H1 (cell line): Measurements from ENCODE around the gene WFIKKN1. TPM values are rescaled to one million over a fixed set of nuclear protein-coding genes. Genes with fewer than 3 reads are reported as not detected.

Source experiments
- BACH1 ChIP-seq: IDR thresholded peaks from 2 replicates; pipeline ENCODE4 v1.6.1; 2012; ENCODE audit warnings: low read length, improper control_type of control experiment
- CBX8 ChIP-seq: fragments of 300-800, 300-1000 bp; sonication (generic); IDR thresholded peaks from 2 replicates; pipeline ENCODE4 v1.7.1; 2016; ENCODE audit warnings: low read depth, low read length, borderline replicate concordance
- CHD7 ChIP-seq: fragments of 300-600 bp; sonication (generic); IDR thresholded peaks from 2 replicates; pipeline ENCODE4 v1.7.1; 2012; ENCODE audit warnings: low read length, moderate library complexity, mild to moderate bottlenecking, inconsistent platforms; ENCODE audit not compliant: insufficient replicate concordance
- GABPA ChIP-seq: IDR thresholded peaks from 2 replicates; pipeline ENCODE4 v1.6.1; 2011; ENCODE audit warnings: mild to moderate bottlenecking, low read length, moderate library complexity, borderline replicate concordance; ENCODE audit not compliant: insufficient read depth
- JUND ChIP-seq: IDR thresholded peaks from 2 replicates; pipeline ENCODE4 v1.6.1; 2011; ENCODE audit warnings: mild to moderate bottlenecking, improper control_type of control experiment, low read length
- NRF1 ChIP-seq: IDR thresholded peaks from 2 replicates; pipeline ENCODE4 v1.6.1; 2011; ENCODE audit warnings: mild to moderate bottlenecking, low read depth, low read length, improper control_type of control experiment
- POLR2A ChIP-seq, 2 experiments: IDR thresholded peaks; 1 replicate in 1 of 2; 2 replicates in 1 of 2; pipeline ENCODE4 v1.6.1; 2011; ENCODE audit warnings: low read depth in 2 of 2, low read length in 2 of 2, mild to moderate bottlenecking in 2 of 2; ENCODE audit errors: control extremely low read depth in 1 of 2
- RNF2 ChIP-seq: fragments of 200-900, 300-1000 bp; sonication (generic); IDR thresholded peaks from 2 replicates; pipeline ENCODE4 v1.7.1; 2016; ENCODE audit warnings: borderline replicate concordance, low read depth, mild to moderate bottlenecking, antibody characterized with exemption, low read length; ENCODE audit not compliant: poor library complexity, severe bottlenecking; ENCODE audit errors: missing control alignments
- SP1 ChIP-seq: IDR thresholded peaks from 2 replicates; pipeline ENCODE4 v1.6.1; 2011; ENCODE audit warnings: low read depth, low read length
- polyA plus RNA-seq, 7 experiments: library from polyadenylated mRNA; depleted of rRNA in 3 of 7; stranded (reverse) in 5 of 7; unstranded in 2 of 7; fragments of >200 nt in 5 of 7; fragments of 200-250 nt in 2 of 7; gene quantifications; 1 replicate in 5 of 7; 2 replicates in 1 of 7; 4 replicates in 1 of 7; pipeline versions ENCODE4 v1.2.1 to v1.2.3, GENCODE V29; 2011 to 2013; ENCODE audit warnings: missing spikeins in 2 of 7, mixed read lengths in 2 of 7
- total RNA-seq: library from RNA; stranded (reverse); fragmentation: NEBNext Ultra II Directional; extraction: Animal tissue kit (Norgen Biotek cat#: 25700); gene quantifications from 2 replicates; pipeline ENCODE4 v1.2.1, GENCODE V29; 2021
- TF ChIP-seq, protein P1 (sequence below): IDR thresholded peaks from 2 replicates; pipeline ENCODE4 v1.6.1; 2012; ENCODE audit warnings: low read length, inconsistent platforms

The WFIKKN1 gene
- total and polyA plus RNA-seq, 2 of the 8 experiments (the other 6 are each of a cell fraction or from before 2014, with no cell fraction given) = 11.4 to 15.8 TPM

GRCh38 chr16:659618-660017 is 28.8 kb downstream of the WFIKKN1 start (continued):
- TF ChIP-seq CHD7 (no peak), CBX8 (no peak), POLR2A (IDR thresholded peaks at IDR 0.05; ENCODE audit: control extremely low read depth in 1 of 2, low read depth in 2 of 2, low read length in 2 of 2) (no peak), SP1 (no peak), JUND (no peak), BACH1 (no peak), RNF2 (no peak), GABPA (no peak), NRF1 (no peak)
- TF ChIP-seq, protein P1, sequence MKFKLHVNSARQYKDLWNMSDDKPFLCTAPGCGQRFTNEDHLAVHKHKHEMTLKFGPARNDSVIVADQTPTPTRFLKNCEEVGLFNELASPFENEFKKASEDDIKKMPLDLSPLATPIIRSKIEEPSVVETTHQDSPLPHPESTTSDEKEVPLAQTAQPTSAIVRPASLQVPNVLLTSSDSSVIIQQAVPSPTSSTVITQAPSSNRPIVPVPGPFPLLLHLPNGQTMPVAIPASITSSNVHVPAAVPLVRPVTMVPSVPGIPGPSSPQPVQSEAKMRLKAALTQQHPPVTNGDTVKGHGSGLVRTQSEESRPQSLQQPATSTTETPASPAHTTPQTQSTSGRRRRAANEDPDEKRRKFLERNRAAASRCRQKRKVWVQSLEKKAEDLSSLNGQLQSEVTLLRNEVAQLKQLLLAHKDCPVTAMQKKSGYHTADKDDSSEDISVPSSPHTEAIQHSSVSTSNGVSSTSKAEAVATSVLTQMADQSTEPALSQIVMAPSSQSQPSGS = no peak
